ENCODE data around the gene UBE2N.
"Not testable (repeated sequence)": the region's sequence is repeated elsewhere in the genome, so short reads cannot be mapped to it uniquely, and the experiment has no call there.

Gene UBE2N

DNA sequence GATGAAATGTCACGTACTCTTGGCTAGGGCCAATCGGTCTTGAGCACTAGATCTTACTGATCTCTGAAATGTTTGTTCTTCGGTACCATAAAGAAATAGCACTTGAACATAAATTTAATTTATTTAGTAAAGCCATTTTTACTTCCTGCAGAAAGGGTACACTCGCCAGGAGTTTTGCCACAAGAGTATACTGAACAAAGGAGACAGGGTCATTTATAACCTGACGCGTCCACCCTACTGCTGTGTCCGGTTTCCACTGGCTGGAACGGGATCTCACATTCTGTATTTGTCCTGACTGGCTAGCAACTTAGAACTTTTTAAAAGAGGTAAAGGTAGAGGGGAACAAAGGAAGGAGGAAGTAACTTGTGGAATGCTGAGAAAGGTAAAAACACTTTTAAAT, 29.4 kb downstream of the UBE2N start:
- DNase-seq (ENCODE audit: low read depth, low spot score) = not testable (repeated sequence)

DNA sequence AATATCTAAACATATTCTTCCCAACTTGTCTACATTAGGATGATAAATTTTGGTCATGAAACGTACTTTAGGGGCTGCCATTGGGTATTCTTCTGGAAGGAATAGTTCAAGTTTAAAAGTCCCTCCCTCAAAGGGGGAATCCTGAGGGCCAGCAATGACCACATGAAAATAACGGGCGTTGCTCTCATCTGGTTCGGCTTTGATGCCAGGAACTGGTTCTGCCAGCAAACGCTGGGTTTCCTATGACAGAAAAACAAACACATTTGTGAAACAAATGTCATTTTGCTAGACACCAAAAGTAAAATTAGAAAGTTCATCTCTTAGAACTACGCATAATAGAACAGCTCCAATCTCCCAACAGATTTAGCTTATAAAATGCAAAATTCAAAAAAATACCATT, 30.7 kb downstream of the UBE2N start:
- not testable (repeated sequence) for DNase-seq (ENCODE audit: low read depth, low spot score)

DNA sequence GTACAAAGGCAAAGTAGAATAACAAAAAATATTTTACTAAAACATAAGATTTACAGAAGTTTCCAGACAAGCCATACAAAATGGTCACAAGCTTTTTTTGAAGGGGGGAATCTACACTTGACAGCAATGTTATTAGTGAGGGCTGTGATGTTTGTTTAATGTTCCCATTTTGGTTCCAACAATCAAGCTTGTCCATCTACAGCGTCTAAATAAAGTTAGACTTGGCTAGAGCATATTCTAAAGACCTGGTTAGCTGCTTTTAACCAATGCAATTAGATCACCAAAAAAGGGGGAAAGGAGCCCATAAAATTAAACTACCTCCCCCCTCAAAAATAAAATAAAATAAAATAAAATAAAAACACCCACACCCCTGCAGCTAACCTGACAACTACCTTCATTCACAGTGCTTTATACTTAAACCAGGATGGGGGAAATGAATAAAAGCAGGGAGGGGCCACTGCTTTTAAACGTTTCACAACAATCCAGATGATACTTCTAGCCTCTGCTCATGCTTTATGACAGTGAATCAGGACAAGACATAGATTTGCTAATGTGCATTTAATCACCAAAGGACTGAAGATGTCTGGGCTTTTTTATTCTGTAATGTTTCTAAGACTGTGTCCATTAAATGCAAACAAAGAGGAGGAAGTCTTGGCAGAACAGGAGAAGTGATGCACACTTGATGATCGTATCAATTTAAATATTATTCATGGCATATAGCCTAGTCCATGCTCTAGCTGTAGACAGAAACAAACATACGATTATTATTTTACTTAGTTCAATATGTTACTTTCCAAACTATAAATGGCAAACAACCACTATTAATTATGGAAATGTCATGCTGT, 32.2 kb downstream of the UBE2N start:
- not testable (repeated sequence) for DNase-seq (ENCODE audit: low read depth, low spot score)

- no peak for DNase-seq (ENCODE audit: low read depth, low spot score)
Observed at GRCh38 chr12:93408813-93409212, 32.9 kb downstream of the UBE2N start.

DNA sequence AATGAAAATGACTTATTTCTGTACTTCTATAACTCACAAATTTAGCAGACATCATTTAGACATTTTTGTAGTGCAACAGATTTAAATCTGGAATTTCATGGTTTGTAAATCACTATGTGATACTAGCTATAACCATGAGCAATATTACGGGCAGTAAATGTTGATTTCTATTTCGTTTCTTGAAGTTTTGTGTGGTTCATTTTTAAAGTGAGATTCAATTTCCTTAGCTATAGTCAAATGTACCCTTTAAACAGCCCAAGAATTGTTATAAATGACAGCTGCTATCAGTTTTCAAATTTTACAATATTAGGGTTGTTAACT, 33.8 kb downstream of the UBE2N start:
- DNase-seq (ENCODE audit: low read depth, low spot score) = no peak

DNA sequence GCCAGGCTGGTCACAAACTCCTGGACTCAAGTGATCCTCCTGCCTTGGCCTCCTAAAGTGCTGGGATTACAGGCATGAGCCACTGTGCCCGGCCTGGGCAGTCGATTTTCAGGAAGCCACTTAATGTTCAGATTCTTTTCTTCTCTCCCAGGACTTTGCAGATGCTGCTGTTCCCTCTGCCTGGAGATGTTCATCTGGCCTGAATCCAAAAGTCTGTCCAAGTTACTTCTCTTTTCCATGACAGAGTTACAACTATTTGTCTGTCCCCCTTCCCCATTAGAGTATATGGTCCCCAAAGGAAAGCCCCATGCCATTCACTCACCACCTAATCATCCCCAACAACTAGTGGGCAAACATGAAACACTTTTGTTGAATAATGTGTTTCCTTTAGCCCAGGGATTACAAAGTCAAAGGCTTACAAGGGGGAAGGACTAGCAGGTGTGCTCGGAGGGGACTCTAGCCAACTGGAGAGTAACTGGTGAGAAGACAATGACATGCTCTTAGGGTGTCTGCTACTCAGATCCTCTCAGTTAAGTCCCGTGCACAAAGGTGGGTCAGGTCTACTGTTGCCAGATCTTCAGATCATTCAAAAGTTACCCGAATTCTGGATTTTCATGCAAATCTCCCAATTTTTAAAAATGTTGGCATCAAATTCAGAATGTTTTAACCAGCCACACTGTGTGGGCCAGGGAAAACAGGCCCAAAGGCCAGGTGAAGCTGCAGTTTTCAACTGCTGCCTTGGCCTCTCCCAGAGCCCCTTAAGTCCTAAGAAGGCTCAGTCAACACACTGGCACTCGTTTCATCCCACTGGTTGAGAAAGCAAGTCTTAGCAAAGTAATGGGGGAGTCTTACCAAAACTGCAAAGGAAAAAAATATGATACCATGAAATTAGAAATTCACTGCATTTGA, 34.4 kb downstream of the UBE2N start:
- DNase-seq (ENCODE audit: low read depth, low spot score) = no peak

GRCh38 chr12:93404961-93405849, 36.5 kb downstream of the UBE2N start:
- DNase-seq (ENCODE audit: low read depth, low spot score) = no peak

- DNase-seq (ENCODE audit: low read depth, low spot score) = no peak
Observed at GRCh38 chr12:93403988-93404803, 37.6 kb downstream of the UBE2N start.

DNA sequence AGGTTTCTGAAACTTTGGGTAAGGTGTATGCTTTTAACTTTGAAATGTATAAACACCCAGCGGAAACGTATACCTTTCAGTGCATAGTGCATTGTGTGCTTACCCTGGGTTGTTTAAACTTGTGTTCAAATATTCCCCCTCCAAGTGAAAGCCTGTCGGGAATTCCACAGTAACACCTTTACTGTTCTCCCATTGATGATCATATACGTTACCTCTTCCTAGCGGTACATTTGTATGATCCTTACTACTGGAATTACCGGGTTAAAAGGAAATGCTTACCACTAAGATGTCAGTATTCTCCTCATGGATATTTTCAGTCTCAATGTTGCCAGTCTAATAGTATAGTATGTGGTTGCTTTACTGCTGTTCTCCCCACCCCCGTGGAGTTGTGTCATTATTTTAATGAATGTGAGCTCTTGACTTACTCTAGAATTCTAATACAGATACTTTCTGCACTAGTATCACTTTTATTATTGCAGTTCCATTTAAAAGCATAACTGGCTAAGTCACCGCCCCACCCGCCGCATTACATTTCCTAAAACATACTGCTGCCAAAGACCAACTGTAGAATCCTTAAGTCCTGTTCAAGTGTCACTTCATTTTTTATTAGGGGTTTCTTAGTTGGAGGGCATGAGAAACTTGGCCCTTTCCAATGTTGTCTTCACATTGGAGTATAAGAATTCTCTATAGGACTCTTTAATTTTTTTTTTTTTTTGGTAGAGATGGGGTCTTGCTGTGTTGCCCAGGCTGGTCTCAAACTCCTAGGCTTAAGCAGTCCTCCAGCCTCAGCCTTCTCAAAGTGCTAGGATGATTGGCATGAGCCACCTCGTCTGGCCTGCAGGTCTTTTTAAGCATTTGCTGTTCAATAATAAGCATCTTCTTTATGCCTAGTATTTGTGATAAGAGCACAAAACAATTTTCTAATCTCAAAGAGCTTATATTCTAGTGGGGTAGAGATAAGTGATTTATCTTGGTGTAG, 39.1 kb downstream of the UBE2N start:
- no peak for DNase-seq (ENCODE audit: low read depth, low spot score)

- not testable (repeated sequence) for DNase-seq (ENCODE audit: low read depth, low spot score)
Observed at GRCh38 chr12:93399183-93399863, 42.4 kb downstream of the UBE2N start.

GRCh38 chr12:93397412-93397811, 44.3 kb downstream of the UBE2N start:
- no peak for DNase-seq (ENCODE audit: low read depth, low spot score)

GRCh38 chr12:93393425-93393824, 48.3 kb downstream of the UBE2N start:
- DNase-seq (ENCODE audit: low read depth, low spot score) = no peak

- DNase-seq (ENCODE audit: low read depth, low spot score) = no peak
Observed at GRCh38 chr12:93390549-93391297, 51.0 kb downstream of the UBE2N start.

DNA sequence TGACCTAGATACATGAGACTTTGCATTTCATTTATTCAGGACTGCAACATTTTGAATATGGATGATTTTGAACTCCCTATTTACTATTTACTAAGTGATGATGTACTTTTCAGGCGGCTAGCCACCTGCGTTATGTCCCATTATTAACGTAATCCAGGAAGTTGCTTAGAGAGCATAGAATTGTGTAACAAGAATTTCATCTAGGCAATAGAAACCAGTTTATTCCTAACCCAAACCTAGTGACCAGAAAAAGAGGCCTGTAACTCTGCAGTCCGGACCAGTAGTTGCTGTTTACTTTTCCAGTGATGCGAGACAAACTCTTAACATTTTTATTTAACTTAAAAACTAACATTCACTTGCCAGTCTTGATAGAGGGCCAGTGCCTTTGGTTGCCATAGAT, 51.7 kb downstream of the UBE2N start:
- DNase-seq (ENCODE audit: low read depth, low spot score) = no peak

GRCh38 chr12:93387780-93388179, 54.0 kb downstream of the UBE2N start:
- DNase-seq (ENCODE audit: low read depth, low spot score) = no peak

DNA sequence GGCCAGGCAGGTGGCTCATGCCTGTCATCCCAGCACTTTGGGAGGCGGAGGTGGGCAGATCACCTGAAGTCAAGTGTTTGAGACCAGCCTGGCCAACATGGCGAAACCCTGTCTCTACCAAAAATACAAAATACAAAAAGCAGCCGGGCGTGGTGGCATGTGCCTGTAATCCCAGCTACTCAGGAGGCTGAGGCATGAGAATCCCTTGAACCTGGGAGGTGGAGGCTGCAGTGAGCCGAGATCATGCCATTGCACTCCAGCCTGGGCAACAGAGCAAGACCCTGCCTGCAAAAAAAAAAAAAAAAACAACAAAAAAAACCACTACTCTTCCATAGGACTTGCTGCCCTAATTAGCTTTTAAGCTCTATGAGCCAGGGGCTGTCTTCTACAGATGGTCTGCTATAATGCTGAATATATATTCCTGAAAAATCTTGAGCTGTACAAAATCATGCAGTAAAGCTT, 59.7 kb downstream of the UBE2N start:
- DNase-seq (ENCODE audit: low read depth, low spot score) = not testable (repeated sequence)

- no peak for DNase-seq (ENCODE audit: low read depth, low spot score)
Observed at GRCh38 chr12:93381161-93381975, 60.4 kb downstream of the UBE2N start.

Data from activated CD4-positive, CD25-positive, alpha-beta regulatory T cell treated with anti-CD3 and anti-CD28 coated beads, Interleukin-2, amount 50 U/mL, for 16 hours (primary cell).